ENCODE results near the gene IQCM. TPM values are rescaled to one million over a fixed set of nuclear protein-coding genes. Genes with fewer than 3 reads are reported as not detected.

The IQCM gene, protein sequence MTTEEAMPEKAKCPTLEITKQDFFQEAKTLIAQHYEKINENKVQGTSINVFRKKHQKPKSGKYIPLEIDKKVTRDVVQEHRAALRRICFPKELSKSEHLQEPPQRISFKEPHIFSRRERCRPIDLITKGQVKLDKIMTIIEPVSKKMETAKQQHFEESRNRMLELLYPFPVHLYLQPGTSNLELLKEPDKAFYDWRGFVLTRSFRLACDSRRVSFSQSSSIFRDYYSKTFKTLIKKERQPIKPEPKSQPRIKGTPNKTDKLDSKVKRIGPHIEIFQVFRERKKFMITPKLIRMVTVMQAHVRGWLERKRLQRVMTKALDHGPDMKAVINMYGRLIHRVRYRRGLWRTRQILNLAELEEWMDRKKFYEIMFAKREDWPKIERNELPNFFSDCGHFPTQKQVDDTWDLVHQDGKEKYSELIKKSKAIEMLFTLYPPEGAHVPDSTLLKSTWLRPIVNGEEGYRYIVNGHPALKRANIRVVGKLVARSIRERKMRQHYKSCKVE
- not detected in 2 replicates for total RNA-seq
- long read RNA-seq, partial matches to known transcripts = 0 of 1 reads
- long read RNA-seq, other reads (novel, unspliced or antisense) = 1 of 1 reads

DNA sequence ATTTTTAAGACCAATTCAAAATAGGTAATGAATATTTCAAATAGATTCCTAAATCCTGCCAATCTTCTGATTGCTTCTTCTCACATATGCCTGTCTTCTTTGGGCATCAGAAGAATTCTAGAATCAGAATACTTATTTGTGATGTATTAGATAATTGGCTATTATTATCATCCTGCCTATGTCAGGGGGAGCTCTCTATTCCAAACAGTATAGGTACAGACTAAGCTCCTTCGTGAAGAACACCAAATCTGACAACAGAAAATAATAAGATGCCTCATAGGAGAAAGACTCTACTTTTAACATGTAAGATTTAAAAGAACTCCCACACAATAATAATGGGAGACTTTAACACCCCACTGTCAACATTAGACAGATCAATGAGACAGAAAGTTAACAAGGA is at the start of gene IQCM:
Gene IQCM, minus strand, starts transcription at position 101 of the 400 bp plus-strand sequence. CDS start 73,152 bp downstream, outside the sequence.
- no peak for TF ChIP-seq CTCF (IDR thresholded peaks at IDR 0.05)
- H3K27me3 Mint-ChIP-seq (ENCODE audit: unreplicated experiment) = peaks cover 52% of the 10 kb centered on the region
- H3K4me3 Mint-ChIP-seq (ENCODE audit: unreplicated experiment) = no peak within 1 kb of the TSS
- no peak within 1 kb of the TSS for H3K27ac Mint-ChIP-seq (ENCODE audit: unreplicated experiment)
- DNase-seq (ENCODE audit: extremely low spot score, unreplicated experiment) = no peak
- H3K36me3 Mint-ChIP-seq (ENCODE audit: unreplicated experiment) = no peaks in the 10 kb centered on the region
- no peaks in the 10 kb centered on the region for H3K4me1 Mint-ChIP-seq (ENCODE audit: unreplicated experiment)
- no peaks in the 10 kb centered on the region for H3K9me3 Mint-ChIP-seq (ENCODE audit: unreplicated experiment)

DNA sequence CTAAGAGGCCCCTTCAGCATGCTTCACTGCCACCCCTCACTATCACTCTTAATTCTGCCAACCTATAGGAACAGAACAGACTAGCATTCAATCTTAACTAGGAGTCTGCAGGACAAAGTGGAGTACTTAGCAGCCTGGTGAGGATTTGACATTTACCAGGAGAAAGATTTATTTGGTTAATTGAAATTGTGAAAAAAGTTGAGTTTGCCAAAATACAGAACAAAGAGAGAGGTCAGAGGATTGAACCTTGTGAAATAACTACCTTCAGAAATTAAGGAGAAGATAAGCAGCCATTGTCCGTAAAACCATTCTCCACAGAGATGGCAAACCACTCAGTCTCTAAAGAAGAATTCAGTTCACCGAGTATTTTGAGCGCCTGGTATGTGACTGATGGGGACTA is 41.8 kb upstream of the IQCM start:
- no peak for DNase-seq (ENCODE audit: extremely low spot score, unreplicated experiment)
- Mint-ChIP-seq H3K4me3 (ENCODE audit: unreplicated experiment) (no peak overlapping the region), H3K36me3 (ENCODE audit: unreplicated experiment) (no peaks in the 10 kb centered on the region), H3K4me1 (ENCODE audit: unreplicated experiment) (no peaks in the 10 kb centered on the region), H3K27me3 (ENCODE audit: unreplicated experiment) (peaks cover 24% of the 10 kb centered on the region), H3K9me3 (ENCODE audit: unreplicated experiment) (peaks cover 3% of the 10 kb centered on the region), H3K27ac (ENCODE audit: unreplicated experiment) (no peak overlapping the region)
- no peak for TF ChIP-seq CTCF (IDR thresholded peaks at IDR 0.05)

DNA sequence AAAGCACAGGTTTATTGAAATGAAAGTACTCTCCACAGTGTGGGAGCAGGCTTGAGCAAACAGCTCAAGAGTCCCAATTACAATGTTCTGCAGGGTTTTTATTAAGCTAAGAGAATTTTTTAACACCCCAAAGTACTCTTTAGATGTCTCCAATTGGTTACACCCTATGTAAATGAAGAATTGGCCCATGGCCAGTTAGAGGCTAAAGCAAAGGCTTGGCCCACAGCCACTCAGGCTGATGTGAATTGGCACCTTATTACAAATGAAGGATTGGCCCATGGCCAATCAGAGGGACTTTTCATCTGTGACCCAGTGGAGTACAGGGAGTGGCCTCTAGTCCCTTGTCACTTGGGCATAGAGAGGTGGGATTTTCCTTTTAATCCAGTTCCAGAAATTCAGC is 30.1 kb upstream of the IQCM start:
- Mint-ChIP-seq H3K9me3 (ENCODE audit: unreplicated experiment) (no peaks in the 10 kb centered on the region), H3K27ac (ENCODE audit: unreplicated experiment) (no peak overlapping the region), H3K27me3 (ENCODE audit: unreplicated experiment) (peaks cover 17% of the 10 kb centered on the region), H3K4me1 (ENCODE audit: unreplicated experiment) (no peaks in the 10 kb centered on the region), H3K36me3 (ENCODE audit: unreplicated experiment) (no peaks in the 10 kb centered on the region), H3K4me3 (ENCODE audit: unreplicated experiment) (no peak overlapping the region)
- no peak for DNase-seq (ENCODE audit: extremely low spot score, unreplicated experiment)
- TF ChIP-seq CTCF (IDR thresholded peaks at IDR 0.05) = no peak

DNA sequence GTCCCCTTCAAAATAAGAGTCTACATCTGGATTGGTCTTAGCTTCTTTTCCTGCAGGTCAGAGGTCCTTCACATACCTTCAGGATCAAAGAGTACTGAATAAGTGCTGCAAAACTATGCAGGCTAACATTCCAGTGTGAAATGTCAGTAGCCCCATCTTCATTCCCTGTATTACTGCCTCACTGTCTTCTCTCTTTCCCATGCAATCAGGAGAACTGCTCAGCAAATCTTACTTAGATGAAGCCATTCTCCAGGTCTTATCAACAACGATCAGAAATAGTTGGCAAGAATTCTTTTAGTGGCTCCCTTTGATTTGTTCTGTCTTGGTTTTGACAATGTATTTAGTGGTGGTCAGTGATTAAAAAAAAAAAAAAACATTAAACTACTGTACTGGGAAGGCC is 26.0 kb upstream of the IQCM start:
- H3K36me3 Mint-ChIP-seq (ENCODE audit: unreplicated experiment) = no peaks in the 10 kb centered on the region
- H3K9me3 Mint-ChIP-seq (ENCODE audit: unreplicated experiment) = no peaks in the 10 kb centered on the region
- no peak for TF ChIP-seq CTCF (IDR thresholded peaks at IDR 0.05)
- DNase-seq (ENCODE audit: extremely low spot score, unreplicated experiment) = no peak
- no peak overlapping the region for H3K27ac Mint-ChIP-seq (ENCODE audit: unreplicated experiment)
- peaks cover 19% of the 10 kb centered on the region for H3K27me3 Mint-ChIP-seq (ENCODE audit: unreplicated experiment)
- H3K4me1 Mint-ChIP-seq (ENCODE audit: unreplicated experiment) = no peaks in the 10 kb centered on the region
- no peak overlapping the region for H3K4me3 Mint-ChIP-seq (ENCODE audit: unreplicated experiment)

DNA sequence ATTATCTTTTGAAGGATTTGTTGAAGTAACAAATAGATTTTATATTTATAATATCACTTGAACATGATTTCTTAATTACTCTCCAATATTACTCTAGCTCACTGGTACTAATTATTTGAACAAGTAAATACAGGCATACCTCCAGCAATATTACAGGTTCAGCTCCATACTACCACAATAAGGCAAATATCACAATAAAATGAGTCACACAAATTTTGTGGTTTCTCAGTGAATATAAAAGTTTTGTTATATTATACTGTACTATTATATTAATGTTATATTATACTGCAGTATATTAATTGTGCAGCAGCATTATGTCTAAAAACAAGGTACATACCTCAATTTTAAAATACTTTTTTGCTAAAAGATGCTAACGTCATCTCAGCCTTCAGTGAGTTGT is 22.4 kb upstream of the IQCM start:
- peaks cover 11% of the 10 kb centered on the region for H3K27me3 Mint-ChIP-seq (ENCODE audit: unreplicated experiment)
- H3K36me3 Mint-ChIP-seq (ENCODE audit: unreplicated experiment) = no peaks in the 10 kb centered on the region
- H3K4me3 Mint-ChIP-seq (ENCODE audit: unreplicated experiment) = no peak overlapping the region
- no peak for TF ChIP-seq CTCF (IDR thresholded peaks at IDR 0.05)
- H3K9me3 Mint-ChIP-seq (ENCODE audit: unreplicated experiment) = no peaks in the 10 kb centered on the region
- no peak overlapping the region for H3K27ac Mint-ChIP-seq (ENCODE audit: unreplicated experiment)
- H3K4me1 Mint-ChIP-seq (ENCODE audit: unreplicated experiment) = no peaks in the 10 kb centered on the region
- no peak for DNase-seq (ENCODE audit: extremely low spot score, unreplicated experiment)

Measured in osteocyte (in vitro differentiated cells).